GM21526 (cell line): ENCODE results near the gene UROC1.

Experiments
- ATAC-seq: cut with Tn5 transposase; IDR thresholded peaks from one replicate; pipeline ENCODE4 v1.9.1; 2021; ENCODE audit warnings: moderate library complexity; ENCODE audit not compliant: unreplicated experiment, low FRiP score

The UROC1 gene

DNA sequence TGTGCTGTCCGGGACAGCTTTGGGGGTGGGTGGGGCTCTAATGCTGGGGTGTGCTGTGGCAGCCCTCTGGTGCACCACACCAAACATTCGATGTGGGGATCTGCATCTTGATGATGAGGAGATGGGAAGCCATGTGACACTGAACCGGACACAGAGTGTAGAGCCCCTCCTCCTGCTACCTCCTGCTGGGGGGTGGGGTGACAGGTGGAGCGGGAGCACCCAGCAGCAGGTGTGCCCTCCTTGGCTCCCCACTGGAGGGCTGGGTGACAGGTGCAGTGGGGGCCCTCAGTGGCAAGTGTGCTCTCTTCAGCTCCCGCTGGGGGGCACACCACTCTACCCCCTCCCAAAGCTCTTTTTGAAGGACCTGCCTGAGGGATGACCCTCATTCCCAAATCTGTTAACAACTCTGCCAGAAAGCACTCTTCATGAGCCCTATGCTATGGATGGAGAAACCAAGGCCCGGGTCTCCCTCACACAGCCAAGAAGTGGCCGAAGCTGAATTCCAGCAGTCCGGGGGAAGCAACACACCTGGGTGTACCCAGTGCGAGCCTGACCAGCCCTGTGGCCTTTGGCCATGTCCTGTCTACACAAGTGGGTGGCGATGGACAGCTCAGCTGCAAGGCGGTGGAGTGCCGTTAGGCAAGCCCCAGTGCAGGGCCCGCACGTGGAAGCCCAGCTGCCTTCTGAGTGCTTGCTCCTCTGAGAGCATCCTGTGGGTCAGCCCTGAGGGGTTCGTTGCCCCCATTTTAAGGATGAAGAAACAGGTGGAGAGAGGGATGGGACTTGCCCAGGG lies 609 bp upstream of the UROC1 start:
- ATAC-seq: no peak

DNA sequence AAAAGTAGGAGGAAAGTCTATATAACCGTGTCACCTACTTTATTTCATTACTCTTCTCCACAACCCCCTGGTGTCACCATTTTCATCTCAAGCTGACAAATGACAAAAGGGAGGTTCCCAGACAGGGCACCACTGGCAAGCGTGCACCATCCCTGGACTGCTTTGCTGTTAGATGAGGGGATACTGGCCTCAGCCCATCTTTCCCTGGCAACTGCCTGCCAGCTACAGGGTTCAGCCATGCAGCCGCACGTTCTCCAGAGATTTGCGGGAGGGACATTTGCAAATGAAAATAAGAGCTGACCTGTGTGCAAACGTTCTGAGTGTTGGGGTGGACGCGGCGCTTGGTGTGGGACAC lies 660 bp downstream of the UROC1 start:
- ATAC-seq: no peak

DNA sequence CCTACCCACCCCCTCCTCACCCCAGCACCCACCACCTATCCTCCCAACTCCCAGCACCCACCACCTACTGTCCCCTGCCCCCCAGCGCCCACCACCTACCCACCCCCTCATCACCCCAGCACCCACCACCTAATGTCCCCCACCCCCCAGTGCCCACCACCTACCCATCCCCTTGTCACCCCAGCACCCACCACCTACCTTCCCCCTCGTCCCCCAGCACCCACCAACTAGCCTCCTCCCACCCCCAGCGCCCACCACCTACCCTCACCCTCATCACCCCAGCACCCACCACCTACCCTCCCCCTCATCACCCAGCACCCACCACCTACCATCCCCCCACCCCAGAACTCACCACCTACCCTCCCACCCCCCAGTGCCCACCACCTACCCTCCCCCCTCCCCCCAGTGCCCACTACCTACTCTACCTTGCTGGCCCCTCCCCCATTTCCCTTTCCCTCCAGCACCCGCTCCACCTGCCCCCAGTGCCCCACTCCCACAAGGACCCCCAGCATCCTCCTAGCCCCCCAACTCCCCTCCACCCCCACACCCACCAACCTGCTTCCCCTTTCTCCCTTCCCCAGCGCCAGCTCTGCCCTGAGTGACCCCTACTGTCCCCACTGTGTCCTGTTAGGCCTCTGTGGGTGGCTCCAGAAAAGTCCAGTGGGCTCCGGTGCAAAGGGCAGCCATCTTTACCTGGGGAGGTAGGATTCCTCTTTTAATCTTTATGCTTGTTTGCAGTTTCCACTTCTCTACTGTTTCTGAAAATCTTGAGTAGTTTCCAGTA lies 1.2 kb downstream of the UROC1 start:
- no peak for ATAC-seq

DNA sequence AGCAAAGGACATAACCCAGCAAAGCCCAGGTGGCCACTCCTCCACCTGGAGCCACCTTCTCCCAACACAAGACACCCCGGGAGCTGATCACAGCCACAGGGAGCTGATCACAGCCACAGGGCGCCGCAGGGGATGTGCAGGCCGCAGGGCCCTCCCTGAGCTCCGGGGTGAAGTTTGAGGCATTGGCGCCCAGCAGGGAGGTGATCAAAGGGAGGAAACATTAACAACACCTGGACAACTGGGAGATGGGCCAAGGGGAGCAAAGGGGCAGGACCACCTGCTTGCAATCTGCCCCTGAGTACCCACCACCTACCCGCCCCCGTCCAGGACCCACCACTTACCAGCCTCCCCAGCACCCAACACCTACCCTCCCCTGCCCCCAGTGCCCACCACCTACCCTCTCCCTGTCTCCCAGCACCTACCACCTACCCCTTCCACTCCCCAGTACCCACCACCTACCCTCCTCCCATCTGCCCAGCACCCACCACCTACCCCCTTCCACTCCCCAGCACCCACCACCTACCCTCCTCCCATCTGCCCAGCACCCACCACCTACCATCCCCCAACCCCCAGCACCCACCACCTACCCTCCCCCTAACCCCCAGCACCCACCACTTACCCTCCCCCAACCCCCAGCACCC lies 2.4 kb downstream of the UROC1 start:
- no peak for ATAC-seq

DNA sequence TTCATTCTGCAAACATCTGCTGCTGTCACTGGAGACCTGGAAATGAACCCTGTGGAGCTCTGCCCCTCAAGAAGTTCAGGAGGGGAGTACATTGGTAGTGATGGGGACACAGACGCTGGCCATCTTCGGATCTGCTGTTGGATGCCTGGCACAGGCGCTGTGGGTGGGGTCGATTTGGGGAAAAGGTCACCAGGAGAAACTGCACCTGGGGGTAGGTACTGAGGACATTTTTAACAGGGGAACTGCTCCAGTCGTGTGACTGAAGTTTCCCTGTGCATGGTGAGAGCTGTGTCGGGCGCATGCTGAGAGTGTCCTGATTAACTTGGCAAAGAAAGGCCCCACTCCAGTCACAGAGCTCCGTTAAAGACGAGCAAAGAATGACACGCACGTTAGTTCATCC lies 3.4 kb downstream of the UROC1 start:
- ATAC-seq: no peak

DNA sequence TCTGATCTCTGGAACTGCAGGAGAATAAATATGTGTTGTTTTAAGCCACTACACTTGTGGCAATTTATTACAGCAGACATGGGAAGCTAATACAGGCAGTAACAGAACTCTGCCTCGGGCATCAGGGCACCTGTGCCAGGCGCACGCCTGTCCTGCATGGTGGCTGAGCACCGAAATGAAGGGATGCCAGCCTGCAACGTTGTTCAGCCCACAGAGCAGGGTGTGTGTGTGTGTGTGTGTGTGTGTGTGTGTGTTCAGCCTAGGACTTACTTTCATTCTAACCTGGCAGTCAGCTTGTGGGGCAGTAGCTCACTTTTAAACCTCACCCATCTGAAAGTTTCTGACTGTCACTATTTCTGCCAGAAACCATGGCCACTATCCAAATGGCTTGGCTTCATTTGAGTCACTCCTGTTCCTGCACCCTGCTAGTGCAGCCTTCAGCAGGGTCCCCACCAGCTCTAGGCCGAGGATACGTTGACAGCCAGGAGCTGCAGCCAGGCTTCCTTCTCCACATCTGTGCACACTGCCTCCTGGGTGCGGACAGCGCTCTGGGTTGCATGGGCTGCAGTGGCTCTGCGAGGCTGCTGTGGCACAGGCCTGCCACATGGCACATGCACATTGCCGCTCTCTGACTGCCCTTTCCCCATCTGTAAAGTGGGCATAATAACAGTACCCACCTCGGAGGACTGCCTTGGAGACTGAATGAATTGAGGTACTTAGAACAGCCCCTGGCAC lies 4.5 kb downstream of the UROC1 start:
- ATAC-seq: no peak

DNA sequence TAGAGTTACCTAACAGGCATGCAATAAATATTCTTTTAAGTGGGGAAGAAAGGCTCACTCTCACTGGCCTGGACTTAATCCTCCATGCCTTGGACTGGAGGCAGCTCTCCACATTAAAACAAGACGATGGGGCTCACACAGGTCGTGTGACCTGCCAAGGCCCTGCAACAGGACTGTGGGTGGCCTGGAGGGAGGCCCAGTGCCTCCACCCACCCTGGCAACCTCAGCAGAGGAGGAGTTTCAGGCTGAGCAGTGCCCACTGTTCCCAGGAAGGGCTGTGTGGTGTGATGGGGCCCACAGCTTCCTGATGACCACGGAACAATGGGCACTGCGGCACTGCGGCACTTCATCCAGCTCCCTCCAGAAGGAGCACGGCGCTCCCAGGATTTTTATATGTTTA lies 5.5 kb downstream of the UROC1 start:
- no peak for ATAC-seq

DNA sequence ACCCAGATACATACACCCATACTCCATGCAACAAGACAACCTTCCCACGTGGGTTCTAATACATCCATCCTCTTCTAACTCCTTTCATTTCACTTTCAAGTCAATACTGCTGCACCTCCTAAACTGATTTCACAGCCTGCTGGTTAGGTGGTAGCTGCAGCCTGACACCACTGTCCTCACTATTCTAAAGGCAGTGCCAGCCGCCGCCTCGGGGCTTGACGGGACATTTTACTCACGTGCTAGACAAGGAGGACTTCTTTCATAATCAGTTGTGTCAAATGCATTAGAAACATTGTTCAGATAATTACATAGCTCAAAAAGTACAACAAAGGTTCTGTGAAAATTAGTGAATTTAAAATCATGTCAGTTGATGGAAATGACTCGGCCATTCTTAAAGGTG lies 6.3 kb downstream of the UROC1 start:
- ATAC-seq: no peak

DNA sequence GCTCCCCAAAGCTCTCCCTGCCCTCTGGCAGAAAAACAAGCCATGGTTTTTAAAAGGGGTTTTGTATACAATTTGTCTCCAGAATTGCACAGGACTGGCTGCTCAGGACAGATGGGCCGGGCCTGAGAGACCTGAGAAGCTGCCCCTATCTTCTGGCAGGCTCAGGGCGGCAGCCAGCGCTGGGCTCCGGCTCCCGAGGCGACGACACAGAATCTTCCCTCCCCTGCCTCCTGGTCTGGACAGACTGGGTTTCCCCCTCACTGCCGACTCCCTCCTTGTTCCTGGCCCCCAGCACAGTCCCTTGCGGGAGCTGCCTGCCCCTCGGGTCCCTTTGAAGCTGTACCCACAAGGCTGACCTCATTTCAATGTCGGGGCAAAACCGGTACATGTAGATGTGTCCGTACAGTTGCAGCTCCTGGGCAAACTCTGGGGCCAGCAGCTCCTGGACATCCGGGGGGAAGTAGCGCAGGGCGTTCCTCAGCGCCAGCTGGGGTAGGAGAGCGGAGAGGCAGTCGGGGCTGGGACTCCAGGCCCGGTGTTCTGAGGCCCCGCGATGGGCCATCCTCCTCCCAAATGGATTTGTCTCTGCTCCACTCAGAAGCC lies 7.2 kb downstream of the UROC1 start:
- ATAC-seq: no peak

DNA sequence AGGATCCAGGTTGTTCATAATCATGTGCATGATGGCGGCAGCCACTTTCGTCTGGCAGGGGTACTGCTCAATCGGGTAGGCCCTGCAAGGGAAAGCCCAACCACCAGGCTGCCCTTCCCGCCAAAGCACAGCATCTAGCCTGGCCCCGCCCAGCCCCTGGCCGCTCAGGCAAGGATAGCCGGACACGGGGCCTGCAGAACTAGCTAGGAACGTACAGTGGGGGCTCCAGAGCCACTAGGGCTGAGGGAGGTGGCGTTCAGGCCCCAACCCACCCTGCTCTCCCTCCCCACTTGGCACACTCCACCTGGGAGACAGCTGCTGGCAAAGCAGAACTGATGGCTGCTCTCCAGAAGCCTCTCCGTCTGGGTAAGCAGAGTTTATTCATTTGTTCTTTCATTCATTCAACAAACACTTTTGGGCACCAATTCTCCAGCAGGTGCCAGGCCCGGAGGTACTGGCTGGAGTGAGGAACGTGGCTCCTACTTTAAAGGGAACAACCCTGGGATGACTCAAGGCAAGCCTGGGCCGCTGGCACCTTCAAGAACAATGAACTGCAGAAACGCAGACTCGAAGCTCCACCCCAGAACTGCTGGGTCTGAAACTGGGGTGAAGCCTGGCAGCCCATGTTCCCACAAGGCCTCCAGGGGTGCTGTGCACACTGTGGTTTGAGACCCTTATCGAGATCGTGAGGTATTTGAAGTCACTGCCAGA lies 7.8 kb downstream of the UROC1 start:
- ATAC-seq: no peak

DNA sequence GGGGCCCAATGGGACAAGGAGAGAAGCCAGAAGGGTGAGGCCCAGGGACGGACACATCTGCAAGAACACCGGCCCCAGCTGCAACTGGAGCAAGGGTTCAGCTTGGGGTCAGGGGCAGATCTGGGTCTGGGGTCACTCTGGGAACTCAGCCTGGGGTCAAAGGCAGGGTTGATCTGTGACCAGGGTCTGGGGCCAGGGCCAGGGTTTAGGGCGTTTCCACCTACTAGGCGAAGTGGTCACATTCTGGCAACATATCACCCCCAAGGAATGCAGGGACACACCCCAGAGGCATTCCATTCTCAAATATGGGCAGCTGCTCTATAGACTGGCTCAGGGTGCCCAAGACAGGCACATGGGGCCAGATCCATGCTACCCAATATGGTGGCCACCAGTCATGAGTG lies 9.0 kb downstream of the UROC1 start:
- no peak for ATAC-seq

DNA sequence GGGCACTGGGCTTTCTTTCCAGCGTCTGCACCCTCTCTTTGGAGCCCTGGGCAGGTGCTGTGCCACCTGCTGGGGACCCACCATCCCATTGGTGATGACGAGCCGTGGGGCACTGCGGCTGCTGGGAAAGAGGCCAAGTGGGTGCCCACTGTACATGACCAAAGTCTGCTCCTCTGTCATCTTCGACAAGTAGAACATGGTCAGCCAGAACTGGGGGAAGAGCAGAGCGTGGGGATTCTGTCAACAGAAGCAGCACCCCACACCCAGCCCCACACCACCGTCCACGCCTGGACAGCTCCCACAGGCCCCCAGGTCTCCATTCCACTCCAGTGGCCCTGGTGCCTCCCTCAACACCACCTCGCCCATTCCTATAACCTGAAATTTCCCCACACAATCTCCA lies 9.7 kb downstream of the UROC1 start:
- no peak for ATAC-seq

DNA sequence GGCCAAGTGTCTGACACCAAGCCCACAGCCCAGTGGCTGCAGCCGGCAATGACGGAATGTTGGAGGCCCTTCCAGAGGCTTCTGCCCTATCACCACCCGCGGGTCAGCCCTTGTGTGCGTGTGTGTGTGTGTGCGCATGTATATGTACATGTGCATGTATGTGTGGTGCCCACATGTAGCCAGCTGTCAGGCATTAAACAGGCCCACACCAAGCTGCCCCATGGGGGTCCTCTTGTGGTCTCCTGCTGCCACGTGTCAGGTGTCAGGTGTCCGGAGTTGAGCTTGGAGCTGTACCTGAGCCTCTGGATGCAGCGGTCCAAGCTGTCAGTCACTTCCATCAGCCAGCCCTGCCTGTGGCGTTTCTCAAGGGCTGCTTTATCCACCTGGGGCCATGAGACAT lies 13.9 kb downstream of the UROC1 start:
- no peak for ATAC-seq

DNA sequence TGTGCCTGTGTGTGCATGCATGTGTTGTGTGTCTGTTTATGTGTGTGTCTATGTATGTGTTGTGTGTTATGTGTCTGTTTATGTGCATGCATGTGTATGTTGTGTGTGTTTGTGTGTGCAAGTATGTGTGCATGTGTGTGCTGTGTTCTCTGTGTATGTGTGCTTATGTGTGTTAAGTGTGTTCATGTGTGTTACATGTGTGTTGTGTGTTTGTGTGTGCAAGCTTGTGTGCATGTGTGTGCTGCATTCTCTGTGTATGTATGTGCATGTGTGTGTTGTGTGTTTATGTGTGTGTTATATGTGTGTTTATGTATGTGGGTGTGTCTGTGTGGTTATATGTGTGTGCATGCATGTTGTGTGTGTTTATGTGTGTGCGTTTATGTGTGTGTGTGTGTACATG lies 14.9 kb downstream of the UROC1 start:
- ATAC-seq: no peak

DNA sequence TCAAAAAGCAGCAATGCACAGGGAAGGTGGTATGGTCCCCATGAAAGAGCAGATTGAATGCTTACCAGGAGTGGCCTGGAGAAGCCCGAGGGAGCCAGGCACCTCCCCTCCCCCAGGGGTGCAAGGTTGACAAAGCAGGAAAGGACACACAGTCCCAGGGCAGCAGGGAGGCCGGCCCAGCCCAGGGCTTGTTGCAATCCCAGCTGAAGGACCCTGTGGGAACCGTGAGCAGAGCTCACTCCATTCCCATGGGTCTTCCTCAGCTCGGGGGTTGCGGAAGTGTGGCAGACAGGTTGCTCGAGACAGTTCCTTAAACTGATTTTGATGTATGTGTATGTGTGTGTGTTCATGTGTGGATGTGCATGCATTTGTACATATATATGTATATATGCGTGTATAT lies 15.8 kb downstream of the UROC1 start:
- ATAC-seq: no peak

DNA sequence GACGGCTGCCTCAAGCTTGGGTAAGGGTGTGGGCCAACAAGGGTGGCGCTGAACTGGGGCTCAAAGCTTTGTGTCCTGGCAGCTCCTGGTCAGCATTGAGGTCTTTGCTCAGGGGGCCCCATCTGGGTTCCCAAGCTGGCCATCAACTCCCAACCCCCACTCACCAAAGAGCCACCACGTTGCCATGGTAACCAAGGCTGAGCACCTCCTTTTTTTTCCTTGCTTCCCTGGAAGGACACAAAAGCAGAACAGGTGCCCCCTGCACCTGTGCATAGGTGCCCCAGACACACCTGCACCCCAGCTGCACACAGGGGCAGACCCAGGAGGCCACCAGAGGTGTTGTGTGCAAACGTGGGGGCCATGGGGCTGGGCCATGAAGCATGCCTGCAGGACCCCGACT lies 16.5 kb downstream of the UROC1 start:
- ATAC-seq: no peak

DNA sequence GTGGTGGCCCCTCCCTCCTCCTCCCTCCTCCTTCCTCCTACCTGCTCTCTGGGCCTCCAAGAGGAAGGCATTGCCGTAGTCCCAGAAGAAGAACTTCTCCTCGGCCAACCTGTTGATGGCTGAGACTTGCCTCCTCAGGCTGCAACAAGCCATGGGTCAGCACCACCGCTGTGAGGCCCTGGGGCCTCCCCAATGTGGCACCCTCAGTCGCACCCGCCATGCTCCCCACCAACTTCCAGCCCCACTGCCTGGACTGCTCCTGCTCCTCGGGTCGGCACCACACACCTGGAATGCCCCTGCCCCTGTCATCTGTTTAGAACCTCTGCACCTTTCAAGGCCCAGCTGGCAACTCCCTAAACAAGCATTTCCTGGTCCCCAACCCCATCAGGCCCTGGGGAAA lies 17.6 kb downstream of the UROC1 start:
- no peak for ATAC-seq

DNA sequence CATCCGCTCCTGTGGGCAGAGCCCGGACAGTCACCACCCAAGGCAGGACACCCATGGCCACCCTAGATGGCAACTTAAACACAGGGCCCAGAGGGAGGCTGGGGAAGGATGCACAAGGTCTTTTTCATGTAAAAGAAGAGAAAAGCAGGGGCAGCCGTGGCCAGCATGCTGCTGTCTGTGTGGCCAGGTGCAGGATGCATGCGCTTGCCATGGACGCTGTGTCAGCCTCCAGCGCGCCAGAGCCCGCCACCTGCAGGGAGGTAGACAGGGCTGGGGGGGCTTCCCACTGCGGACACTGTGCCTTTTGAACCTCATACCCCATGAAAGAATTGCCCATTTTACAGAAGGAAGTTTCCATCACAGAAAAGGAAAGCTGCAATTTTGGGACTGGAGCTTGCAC lies 18.2 kb downstream of the UROC1 start:
- ATAC-seq: no peak

DNA sequence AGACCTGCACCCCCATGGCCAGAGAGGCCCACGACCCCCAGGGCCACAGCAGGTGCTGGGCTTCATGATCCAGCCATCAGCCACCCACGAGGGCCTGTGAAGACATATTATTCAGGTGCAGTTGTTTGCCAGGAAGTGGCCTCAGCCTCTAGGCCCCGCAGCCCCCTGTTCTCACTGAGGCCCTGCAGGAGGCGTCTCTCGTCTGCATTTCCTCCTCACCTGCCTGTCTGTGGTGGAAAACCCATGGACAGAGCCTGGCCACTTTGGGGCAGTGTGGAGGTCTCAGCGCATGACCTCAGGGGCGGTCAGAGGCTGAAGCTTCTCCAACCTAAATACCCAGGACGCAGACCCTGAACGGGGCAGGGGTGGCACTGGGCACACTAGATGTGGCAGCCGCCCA lies 18.6 kb downstream of the UROC1 start:
- ATAC-seq: no peak

DNA sequence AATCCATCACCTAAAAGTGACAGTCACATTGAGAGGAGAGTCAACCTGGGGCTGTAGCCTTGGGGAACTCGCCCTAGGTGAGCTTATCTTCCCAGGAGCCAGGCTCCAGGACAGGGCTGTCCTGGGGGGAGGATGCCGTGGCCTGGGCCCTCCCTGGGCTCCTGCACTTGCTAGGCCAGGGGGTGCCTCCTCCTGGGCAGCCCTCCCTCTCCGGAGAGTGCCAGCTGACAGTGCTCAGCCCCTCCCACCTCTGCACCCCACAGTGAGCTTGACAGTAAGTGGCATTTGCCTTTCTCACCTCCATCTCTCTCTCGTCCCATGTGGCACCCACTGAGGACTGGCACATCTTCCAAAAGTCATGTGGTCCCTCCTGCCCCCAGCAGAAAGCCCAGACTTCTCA lies 19.1 kb downstream of the UROC1 start:
- no peak for ATAC-seq
